CD14-positive monocyte (primary cell): ENCODE measurements around the gene SMIM11. TPM values are rescaled to one million over a fixed set of nuclear protein-coding genes. Genes with fewer than 3 reads are reported as not detected.
"Not testable (repeated sequence)": the region's sequence is repeated elsewhere in the genome, so short reads cannot be mapped to it uniquely, and the experiment has no call there.

ENCODE experiments used
- DNase-seq, 3 donors: peaks; one replicate each; pipeline ENCODE4 v3.0.0-alpha.2; 2011 to 2022
- H2AFZ ChIP-seq: 2 replicates; pipeline ENCODE4 v1.6.0; 2012; ENCODE audit warnings: mild to moderate bottlenecking, low read depth, low read length, inconsistent platforms; ENCODE audit not compliant: insufficient read depth, poor library complexity, severe bottlenecking
- H3K27ac ChIP-seq, 2 donors: 1 replicate in 1 of 2; 2 replicates in 1 of 2; pipeline ENCODE4 v1.5.1; 2012 to 2013; ENCODE audit warnings: low read length in 2 of 2, control low read depth in 1 of 2, inconsistent platforms in 1 of 2, low read depth in 1 of 2, mild to moderate bottlenecking in 1 of 2
- H3K27me3 ChIP-seq, 2 donors: one replicate each; pipeline versions ENCODE4 v1.6.0 to v1.6.1; 2011 to 2013; ENCODE audit warnings: low read length in 2 of 2; ENCODE audit not compliant: control insufficient read depth in 2 of 2, insufficient read depth in 2 of 2
- H3K36me3 ChIP-seq, 2 donors: replicated peaks in 1 of 2; 1 replicate in 1 of 2; 2 replicates in 1 of 2; pipeline versions ENCODE4 v1.5.1 to v1.6.1; 2012 to 2013; ENCODE audit warnings: low read length in 2 of 2, control low read depth in 1 of 2, inconsistent platforms in 1 of 2, mild to moderate bottlenecking in 1 of 2; ENCODE audit not compliant: insufficient read depth in 2 of 2, control insufficient read depth in 1 of 2
- H3K4me1 ChIP-seq, 2 donors: 1 replicate in 1 of 2; 2 replicates in 1 of 2; pipeline versions ENCODE4 v1.5.1 to v1.6.1; 2012 to 2013; ENCODE audit warnings: low read length in 2 of 2, control low read depth in 1 of 2, inconsistent platforms in 1 of 2, mild to moderate bottlenecking in 1 of 2, moderate library complexity in 1 of 2; ENCODE audit not compliant: insufficient read depth in 2 of 2, control insufficient read depth in 1 of 2
- H3K4me2 ChIP-seq: replicated peaks from 2 replicates; pipeline ENCODE3; 2012; ENCODE audit warnings: low read length, moderate library complexity, mild to moderate bottlenecking; ENCODE audit not compliant: poor library complexity, severe bottlenecking; ENCODE audit errors: extremely low read depth
- H3K4me3 ChIP-seq, 3 experiments: fragments of 200-600 bp in 1 of 3; sonication (generic) in 1 of 3; replicated peaks in 1 of 3; 1 replicate in 2 of 3; 2 replicates in 1 of 3; pipeline ENCODE4 v1.5.1; 2011 to 2013; ENCODE audit warnings: low read length in 3 of 3, mild to moderate bottlenecking in 3 of 3, control low read depth in 2 of 3, low read depth in 2 of 3, inconsistent platforms in 1 of 3, moderate library complexity in 1 of 3
- H3K79me2 ChIP-seq: 2 replicates; pipeline ENCODE4 v1.6.0; 2012; ENCODE audit warnings: mild to moderate bottlenecking, control low read depth, inconsistent platforms, low read length, moderate library complexity; ENCODE audit not compliant: insufficient read depth
- H3K9ac ChIP-seq: 2 replicates; pipeline ENCODE4 v1.6.0; 2017; ENCODE audit warnings: low read length, mild to moderate bottlenecking; ENCODE audit not compliant: insufficient read depth, poor library complexity, severe bottlenecking
- H3K9me3 ChIP-seq, 2 donors: replicated peaks in 1 of 2; 1 replicate in 1 of 2; 2 replicates in 1 of 2; pipeline versions ENCODE4 v1.5.1 to v1.6.1; 2012 to 2013; ENCODE audit warnings: low read length in 2 of 2, control low read depth in 1 of 2; ENCODE audit not compliant: control insufficient read depth in 1 of 2, insufficient read depth in 1 of 2
- H4K20me1 ChIP-seq: 2 replicates; pipeline ENCODE4 v1.6.0; 2012; ENCODE audit warnings: mild to moderate bottlenecking, low read length, control low read depth, moderate library complexity; ENCODE audit not compliant: insufficient read depth
- H3K27ac Mint-ChIP-seq, 7 donors: one replicate each; pipeline ENCODE4 v1.8.0; 2020; ENCODE audit warnings: mild to moderate bottlenecking in 7 of 7, mixed read lengths in 7 of 7, moderate library complexity in 6 of 7, inconsistent platforms in 2 of 7
- H3K27me3 Mint-ChIP-seq, 3 donors: one replicate each; pipeline ENCODE4 v1.8.0; 2021 to 2022; ENCODE audit warnings: low read depth in 3 of 3, mild to moderate bottlenecking in 3 of 3, mixed read lengths in 3 of 3, moderate library complexity in 3 of 3, inconsistent platforms in 1 of 3
- H3K36me3 Mint-ChIP-seq, 2 donors: one replicate each; pipeline ENCODE4 v1.8.0; 2020; ENCODE audit warnings: mixed read lengths in 2 of 2, inconsistent platforms in 1 of 2, mild to moderate bottlenecking in 1 of 2
- H3K4me1 Mint-ChIP-seq: one replicate; pipeline ENCODE4 v1.8.0; 2020; ENCODE audit warnings: mild to moderate bottlenecking, mixed read lengths
- H3K4me3 Mint-ChIP-seq, 2 donors: one replicate each; pipeline ENCODE4 v1.8.0; 2020; ENCODE audit warnings: mild to moderate bottlenecking in 2 of 2, mixed read lengths in 2 of 2, moderate library complexity in 1 of 2
- H3K9me3 Mint-ChIP-seq, 7 donors: one replicate each; pipeline ENCODE4 v1.8.0; 2020 to 2022; ENCODE audit warnings: mixed read lengths in 7 of 7, mild to moderate bottlenecking in 6 of 7, moderate library complexity in 6 of 7, inconsistent platforms in 2 of 7
- CTCF ChIP-seq: fragments of 200-600 bp; IDR thresholded peaks from one replicate; pipeline ENCODE4 v1.8.0; 2022; ENCODE audit warnings: antibody characterized with exemption, mild to moderate bottlenecking
- WGBS: methylation state at CpG from one replicate; pipeline ENCODE4 v1.1.5; 2013; ENCODE audit warnings: missing lambda C conversion rate; ENCODE audit not compliant: insufficient coverage; 5-methylcytosine and 5-hydroxymethylcytosine counted together
- intact Hi-C, 2 donors: fragments of 100-400 bp; cut with micrococcal nuclease; formaldehyde crosslinking; loops; one replicate each; pipeline versions ENCODE4 v1.15.0 to v1.15.1; 2023
- polyA plus RNA-seq, 3 donors: library from polyadenylated mRNA; depleted of rRNA in 1 of 3; unstranded in 2 of 3; stranded (reverse) in 1 of 3; fragments of 300-500 nt in 2 of 3; fragments of >200 nt in 1 of 3; fragmentation: Illumina TruSeq in 2 of 3; gene quantifications; 1 replicate in 2 of 3; 2 replicates in 1 of 3; pipeline ENCODE4 v1.2.3, GENCODE V29; 2012 to 2021

Gene SMIM11
- polyA plus RNA-seq, 3 donors: 1.8 to 10.7 (median 4.0) TPM

DNA sequence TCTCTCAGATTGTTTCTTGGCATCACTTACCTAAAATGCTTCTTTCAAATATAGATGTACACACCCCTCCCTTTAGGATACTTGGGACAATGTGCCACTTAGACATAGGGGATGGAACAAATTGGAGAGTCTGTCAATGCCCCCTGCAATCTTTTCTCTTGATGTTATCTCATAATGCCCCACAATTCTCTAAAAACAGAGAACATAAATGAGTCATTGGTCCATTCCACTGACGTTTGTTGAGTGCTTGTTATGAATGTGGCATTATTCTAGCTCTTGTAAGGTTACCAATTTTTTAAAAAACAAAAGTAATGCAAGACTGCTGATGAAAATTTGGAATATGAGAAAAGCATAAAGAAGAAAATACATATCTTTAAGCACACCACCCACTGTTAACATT lies 5.6 kb upstream of the SMIM11 start:
- Histone ChIP-seq H2AFZ (no peak overlapping the region), H3K9ac (no peak overlapping the region), H3K36me3 (no peaks in the 10 kb centered on the region), H3K9me3 (no peaks in the 10 kb centered on the region), H3K4me3 (no peak overlapping the region), H3K4me2 (no peak overlapping the region), H4K20me1 (no peaks in the 10 kb centered on the region), H3K79me2 (no peaks in the 10 kb centered on the region), H3K27me3 (no peaks in the 10 kb centered on the region), H3K4me1 (peaks cover 16% of the 10 kb centered on the region in 2 donors), H3K27ac (no peak overlapping the region)
- peaks cover 0 to 4% (median 2%) of the 10 kb centered on the region in 3 donors for H3K27me3 Mint-ChIP-seq
- intact Hi-C loops: no loop called here
- H3K27ac Mint-ChIP-seq: no peak overlapping the region
- WGBS: no CpG with 5 or more reads among the region's 1 CpG
- H3K4me3 Mint-ChIP-seq: no peak overlapping the region
- no peak for DNase-seq
- no peak for TF ChIP-seq CTCF
- no peaks in the 10 kb centered on the region for H3K9me3 Mint-ChIP-seq
- peaks cover 20% of the 10 kb centered on the region for H3K4me1 Mint-ChIP-seq
- H3K36me3 Mint-ChIP-seq: no peaks in the 10 kb centered on the region

DNA sequence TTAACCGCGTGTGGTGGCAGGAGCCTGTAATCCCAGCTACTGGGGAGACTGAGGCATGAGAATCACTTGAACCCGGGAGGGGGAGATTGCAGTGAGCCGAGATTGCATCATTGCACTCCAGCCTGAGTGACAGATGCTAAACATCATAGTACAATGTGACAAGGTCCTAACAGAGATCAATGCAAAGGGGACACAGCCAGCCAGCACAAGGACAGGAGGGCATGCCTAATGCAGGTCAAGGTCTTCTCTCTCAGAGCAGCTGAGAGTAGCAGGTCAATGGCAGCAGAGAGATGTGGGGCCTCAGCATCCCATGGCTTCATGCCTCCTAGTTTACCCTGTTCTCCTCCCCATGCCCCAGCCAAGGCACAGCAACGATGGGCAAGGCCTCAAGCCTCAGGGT lies 3.0 kb upstream of the SMIM11 start:
- peak overlapping the region in 1 of 2 donors; percentile 26 for H3K4me3 Mint-ChIP-seq
- WGBS: 100% methylated on average over 4 of the region's 5 CpGs
- no peak overlapping the region for H3K4me3 ChIP-seq
- H3K27ac Mint-ChIP-seq: no peak overlapping the region
- no peaks in the 10 kb centered on the region for H3K36me3 Mint-ChIP-seq
- no peak overlapping the region for H3K27ac ChIP-seq
- no peaks in the 10 kb centered on the region for H3K79me2 ChIP-seq
- no peaks in the 10 kb centered on the region for H3K9me3 Mint-ChIP-seq
- H3K27me3 Mint-ChIP-seq: peaks cover 0 to 4% (median 2%) of the 10 kb centered on the region in 3 donors
- peaks cover 20% of the 10 kb centered on the region for H3K4me1 Mint-ChIP-seq
- H3K36me3 ChIP-seq: no peaks in the 10 kb centered on the region
- H4K20me1 ChIP-seq: no peaks in the 10 kb centered on the region
- H3K9me3 ChIP-seq: no peaks in the 10 kb centered on the region
- H3K9ac ChIP-seq: peak overlapping the region; percentile 0
- peaks cover 16% of the 10 kb centered on the region in 2 donors for H3K4me1 ChIP-seq
- H2AFZ ChIP-seq: no peak overlapping the region
- H3K27me3 ChIP-seq: no peaks in the 10 kb centered on the region
- DNase-seq: no peak
- intact Hi-C loops: no loop called here
- TF ChIP-seq CTCF: no peak
- no peak overlapping the region for H3K4me2 ChIP-seq

GRCh38 chr21:34374462-34374861 lies 845 bp upstream of the SMIM11 start:
- WGBS: no CpG with 5 or more reads among the region's 8 CpGs
- not testable (repeated sequence) for H2AFZ ChIP-seq

More at GRCh38 chr21:34374462-34374861, 845 bp upstream of the SMIM11 start:
- H4K20me1 ChIP-seq, intact Hi-C loops, H3K9me3 ChIP-seq, H3K27me3 ChIP-seq, H3K9ac ChIP-seq, H3K27ac ChIP-seq, H3K4me3 Mint-ChIP-seq, H3K4me2 ChIP-seq, H3K9me3 Mint-ChIP-seq, H3K79me2 ChIP-seq, H3K36me3 ChIP-seq, H3K36me3 Mint-ChIP-seq, H3K4me3 ChIP-seq, DNase-seq, H3K27me3 Mint-ChIP-seq: not testable (repeated sequence)
- Mint-ChIP-seq H3K27ac (peak overlapping the region in 2 of 7 donors; percentile 85 to 90), H3K4me1 (peaks cover 20% of the 10 kb centered on the region)
- H3K4me1 ChIP-seq: peaks cover 16% of the 10 kb centered on the region in 2 donors
